HG03558 (cell line): Measurements from ENCODE around the gene TRIM37.

Source experiments
- ATAC-seq: cut with Tn5 transposase; IDR thresholded peaks from one replicate; pipeline ENCODE4 v1.9.1; 2021; ENCODE audit warnings: moderate number of reproducible peaks; ENCODE audit not compliant: unreplicated experiment; ENCODE audit errors: extremely low read depth

The TRIM37 gene

GRCh38 chr17:59046192-59046591 lies 60.5 kb downstream of the TRIM37 start:
- no peak for ATAC-seq

- no peak for ATAC-seq
Observed at GRCh38 chr17:59038734-59039133, 67.9 kb downstream of the TRIM37 start.

- no peak for ATAC-seq
Observed at GRCh38 chr17:59037960-59038359, 68.7 kb downstream of the TRIM37 start.

GRCh38 chr17:59030811-59031210 lies 75.9 kb downstream of the TRIM37 start:
- ATAC-seq = no peak

- no peak for ATAC-seq
Observed at GRCh38 chr17:59028328-59028727, 78.4 kb downstream of the TRIM37 start.

GRCh38 chr17:59027750-59028149 lies 78.9 kb downstream of the TRIM37 start:
- no peak for ATAC-seq

GRCh38 chr17:59026176-59026939 lies 80.3 kb downstream of the TRIM37 start:
- no peak for ATAC-seq

GRCh38 chr17:59024916-59025315 lies 81.8 kb downstream of the TRIM37 start:
- ATAC-seq = no peak

GRCh38 chr17:59018019-59018418 lies 88.7 kb downstream of the TRIM37 start:
- no peak for ATAC-seq

GRCh38 chr17:59011975-59012374 lies 94.7 kb downstream of the TRIM37 start:
- ATAC-seq = no peak

GRCh38 chr17:59010026-59010425 lies 96.7 kb downstream of the TRIM37 start:
- no peak for ATAC-seq

- no peak for ATAC-seq
Observed at GRCh38 chr17:59008737-59009136, 97.9 kb downstream of the TRIM37 start.

- no peak for ATAC-seq
Observed at GRCh38 chr17:59007995-59008394, 98.7 kb downstream of the TRIM37 start.

GRCh38 chr17:59004338-59005111 lies 102.2 kb downstream of the TRIM37 start:
- no peak for ATAC-seq

- ATAC-seq = no peak
Observed at GRCh38 chr17:59003860-59004259, 102.8 kb downstream of the TRIM37 start.

- ATAC-seq = no peak
Observed at GRCh38 chr17:59002848-59003247, 103.8 kb downstream of the TRIM37 start.

- ATAC-seq = no peak
Observed at GRCh38 chr17:59002126-59002525, 104.6 kb downstream of the TRIM37 start.

- ATAC-seq = no peak
Observed at GRCh38 chr17:59001158-59001814, 105.4 kb downstream of the TRIM37 start.

- ATAC-seq = no peak
Observed at GRCh38 chr17:59000022-59000421, 106.7 kb downstream of the TRIM37 start.

- ATAC-seq = no peak
Observed at GRCh38 chr17:58999500-58999899, 107.2 kb downstream of the TRIM37 start.

- no peak for ATAC-seq
Observed at GRCh38 chr17:58998871-58999270, 107.8 kb downstream of the TRIM37 start.
